Panc1 (cell line): Measurements from ENCODE around the gene SNAP23. TPM values are rescaled to one million over a fixed set of nuclear protein-coding genes. Genes with fewer than 3 reads are reported as not detected.

Experiments
- ATAC-seq: fragments of 200-7000 bp; cut with Tn5 transposase; 2 replicates; pipeline ENCODE4 v1.9.1; 2020; ENCODE audit warnings: mild to moderate bottlenecking, moderate library complexity
- BruUV-seq: library from RNA; stranded (reverse); fragments of 400-500 nt; replicated peaks from 2 replicates; lab custom pipeline; 2021; lab: Mats Ljungman, UMichigan
- CTCF ChIA-PET: fragments of 300-600 bp; sonication (Branson Sonifier 250); formaldehyde crosslinking; loops from one replicate; lab custom pipeline; 2022; ENCODE audit warnings: antibody characterized with exemption; lab: Charles Lee
- POLR2A ChIA-PET: fragments of 300-600 bp; sonication (Branson Sonifier 250); formaldehyde crosslinking; loops from one replicate; lab custom pipeline; 2022; ENCODE audit warnings: antibody characterized with exemption; lab: Charles Lee
- DNase-seq: peaks from one replicate; pipeline ENCODE4 v3.0.0-alpha.2; 2010; ENCODE audit warnings: low read depth, low spot score
- H3K27ac ChIP-seq: 2 replicates; pipeline ENCODE4 v1.5.1; 2011; ENCODE audit warnings: mild to moderate bottlenecking, low read length, inconsistent platforms
- H3K27me3 ChIP-seq: fragments of 200-500 bp; sonication (Bioruptor generic); 2 replicates; pipeline ENCODE4 v1.6.0; 2014; ENCODE audit warnings: low read length, inconsistent platforms; ENCODE audit not compliant: control insufficient read depth, insufficient read depth
- H3K36me3 ChIP-seq: fragments of 200-500 bp; sonication (Bioruptor generic); 2 replicates; pipeline ENCODE4 v1.5.1; 2014; ENCODE audit warnings: inconsistent platforms, mild to moderate bottlenecking, low read length, moderate library complexity; ENCODE audit not compliant: control insufficient read depth, insufficient read depth
- H3K4me1 ChIP-seq: 2 replicates; pipeline ENCODE4 v1.5.1; 2011; ENCODE audit warnings: inconsistent platforms, mild to moderate bottlenecking, low read length, moderate library complexity; ENCODE audit not compliant: control insufficient read depth, insufficient read depth
- H3K4me3 ChIP-seq, 2 experiments: 2 replicates each; pipeline ENCODE4 v1.5.1; 2011 to 2012; ENCODE audit warnings: low read depth in 2 of 2, low read length in 2 of 2, mild to moderate bottlenecking in 2 of 2, inconsistent platforms in 1 of 2, moderate library complexity in 1 of 2
- H3K9me3 ChIP-seq: fragments of 200-500 bp; sonication (Bioruptor generic); 2 replicates; pipeline ENCODE4 v1.5.1; 2014; ENCODE audit warnings: low read depth, mild to moderate bottlenecking, inconsistent platforms, low read length, moderate library complexity; ENCODE audit not compliant: control insufficient read depth, insufficient read depth
- CTCF ChIP-seq: fragments of 450-650 bp; IDR thresholded peaks from 2 replicates; pipeline ENCODE4 v1.5.1; 2017; ENCODE audit warnings: mild to moderate bottlenecking
- POLR2AphosphoS5 ChIP-seq: IDR thresholded peaks from 2 replicates; pipeline ENCODE4 v1.6.1; 2012; ENCODE audit warnings: mild to moderate bottlenecking, low read depth, low read length, moderate library complexity
- SIN3A ChIP-seq: IDR thresholded peaks from 2 replicates; pipeline ENCODE4 v1.6.1; 2012; ENCODE audit warnings: low read depth, mild to moderate bottlenecking, low read length, moderate library complexity, borderline replicate concordance; ENCODE audit not compliant: insufficient read depth
- TCF7L2 ChIP-seq: IDR thresholded peaks from 2 replicates; pipeline ENCODE4 v1.6.1; 2011; ENCODE audit warnings: mild to moderate bottlenecking, low read depth, low read length, inconsistent platforms
- in situ Hi-C: cut with HindIII; loops from 2 replicates; pipeline ENCODE4 v1.10.0; 2016; ENCODE audit warnings: low sequenced_read_pairs, low pct_unique_long_range_greater_than_20kb
- intact Hi-C: fragments of 100-400 bp; cut with micrococcal nuclease; formaldehyde crosslinking; loops from one replicate; pipeline ENCODE4 v1.10.0; 2022; ENCODE audit not compliant: unreplicated experiment
- total RNA-seq: library from RNA; stranded (reverse); gene quantifications from one replicate; pipeline ENCODE4 v1.2.1, GENCODE V29; 2021; ENCODE audit not compliant: unreplicated experiment
- TF ChIP-seq, protein P1 (sequence below), 2 experiments: IDR thresholded peaks; 2 replicates each; pipeline ENCODE4 v1.6.1; 2011 to 2012; ENCODE audit warnings: low read depth in 2 of 2, control low read depth in 1 of 2, low read length in 1 of 2, mild to moderate bottlenecking in 1 of 2, moderate library complexity in 1 of 2; ENCODE audit not compliant: insufficient read depth in 1 of 2

The SNAP23 gene
- total RNA-seq, 1 experiment from 2014 or later = 48.9 TPM

DNA sequence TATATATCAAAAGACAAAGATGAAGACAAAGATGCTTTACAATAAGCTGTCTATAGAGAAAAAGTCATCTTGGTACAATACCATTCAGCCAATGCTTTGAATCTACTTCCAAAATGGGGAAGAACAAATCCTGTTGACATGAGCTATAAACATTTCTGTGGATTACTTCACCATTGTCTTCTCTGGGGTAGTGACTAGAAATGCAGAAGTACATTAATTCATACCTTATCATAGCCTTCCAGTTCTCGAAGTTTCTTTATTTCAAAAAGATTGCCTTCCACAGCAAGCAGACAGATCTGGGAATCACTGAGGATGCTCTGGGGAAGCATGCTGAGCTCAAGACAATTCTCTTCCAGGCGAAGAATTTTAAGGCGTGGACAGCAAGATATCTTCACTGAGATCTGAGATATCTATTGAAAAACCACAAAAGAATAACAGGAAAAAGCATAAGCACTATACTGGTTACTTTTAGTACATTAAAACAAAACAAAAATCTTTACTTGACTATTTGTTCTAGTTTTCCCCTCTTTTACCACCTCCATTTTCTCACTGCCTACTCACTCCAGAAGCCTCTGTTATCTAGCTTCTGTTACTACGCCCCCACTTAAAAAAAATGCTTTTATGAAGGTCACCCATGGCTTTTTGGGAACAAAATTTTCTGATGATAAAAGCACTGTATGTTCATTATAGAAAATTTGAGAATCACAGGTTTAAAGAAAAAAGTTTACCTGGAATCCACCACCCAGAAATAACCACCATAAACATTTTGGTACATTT, 49.6 kb downstream of the SNAP23 start:
- Histone ChIP-seq H3K27ac (no peak overlapping the region), H3K36me3 (peaks cover 3% of the 10 kb centered on the region), H3K27me3 (no peaks in the 10 kb centered on the region), H3K9me3 (no peaks in the 10 kb centered on the region), H3K4me1 (peaks cover 26% of the 10 kb centered on the region), H3K4me3 (no peak overlapping the region)
- DNase-seq (no peak), ATAC-seq (no peak)
- ChIA-PET POLR2A (interaction anchor here (0.6 kb wide), 1 partner anchor 413 kb away, joined by 3 read pairs; no protein-coding TSS in a partner anchor), CTCF (interaction anchor here (0.5 to 0.7 kb wide), 2 partner anchors 20 to 49 kb away, joined by 3 read pairs; no protein-coding TSS in a partner anchor)
- no peak for TF ChIP-seq CTCF
- in situ Hi-C loops (no loop called here), intact Hi-C loops (no loop called here)
- no TSS peak for BruUV-seq

DNA sequence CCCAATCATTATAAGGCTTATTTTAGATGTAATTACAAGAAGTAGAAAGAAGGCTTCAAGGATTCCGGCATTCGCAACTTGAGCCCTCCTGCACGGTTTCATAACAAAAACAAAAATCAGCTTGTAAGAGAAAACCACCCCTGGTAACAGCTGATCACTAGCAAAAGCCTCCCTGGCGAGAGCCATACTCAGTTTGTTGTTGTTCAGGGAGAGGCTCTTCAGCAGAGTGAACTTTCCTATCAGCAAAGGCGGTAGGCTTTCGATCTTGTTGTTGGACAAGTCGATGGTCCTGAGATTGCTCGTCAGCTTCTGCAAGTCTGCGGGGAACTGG, 52.4 kb downstream of the SNAP23 start:
- Histone ChIP-seq H3K27me3 (no peaks in the 10 kb centered on the region), H3K4me1 (peaks cover 27% of the 10 kb centered on the region), H3K4me3 (peak overlapping the region; percentile 83 to 100), H3K9me3 (no peaks in the 10 kb centered on the region), H3K27ac (peak overlapping the region; percentile 94), H3K36me3 (peaks cover 3% of the 10 kb centered on the region)
- in situ Hi-C loops = no loop called here
- intact Hi-C loops = no loop called here
- TF ChIP-seq, protein P1, sequence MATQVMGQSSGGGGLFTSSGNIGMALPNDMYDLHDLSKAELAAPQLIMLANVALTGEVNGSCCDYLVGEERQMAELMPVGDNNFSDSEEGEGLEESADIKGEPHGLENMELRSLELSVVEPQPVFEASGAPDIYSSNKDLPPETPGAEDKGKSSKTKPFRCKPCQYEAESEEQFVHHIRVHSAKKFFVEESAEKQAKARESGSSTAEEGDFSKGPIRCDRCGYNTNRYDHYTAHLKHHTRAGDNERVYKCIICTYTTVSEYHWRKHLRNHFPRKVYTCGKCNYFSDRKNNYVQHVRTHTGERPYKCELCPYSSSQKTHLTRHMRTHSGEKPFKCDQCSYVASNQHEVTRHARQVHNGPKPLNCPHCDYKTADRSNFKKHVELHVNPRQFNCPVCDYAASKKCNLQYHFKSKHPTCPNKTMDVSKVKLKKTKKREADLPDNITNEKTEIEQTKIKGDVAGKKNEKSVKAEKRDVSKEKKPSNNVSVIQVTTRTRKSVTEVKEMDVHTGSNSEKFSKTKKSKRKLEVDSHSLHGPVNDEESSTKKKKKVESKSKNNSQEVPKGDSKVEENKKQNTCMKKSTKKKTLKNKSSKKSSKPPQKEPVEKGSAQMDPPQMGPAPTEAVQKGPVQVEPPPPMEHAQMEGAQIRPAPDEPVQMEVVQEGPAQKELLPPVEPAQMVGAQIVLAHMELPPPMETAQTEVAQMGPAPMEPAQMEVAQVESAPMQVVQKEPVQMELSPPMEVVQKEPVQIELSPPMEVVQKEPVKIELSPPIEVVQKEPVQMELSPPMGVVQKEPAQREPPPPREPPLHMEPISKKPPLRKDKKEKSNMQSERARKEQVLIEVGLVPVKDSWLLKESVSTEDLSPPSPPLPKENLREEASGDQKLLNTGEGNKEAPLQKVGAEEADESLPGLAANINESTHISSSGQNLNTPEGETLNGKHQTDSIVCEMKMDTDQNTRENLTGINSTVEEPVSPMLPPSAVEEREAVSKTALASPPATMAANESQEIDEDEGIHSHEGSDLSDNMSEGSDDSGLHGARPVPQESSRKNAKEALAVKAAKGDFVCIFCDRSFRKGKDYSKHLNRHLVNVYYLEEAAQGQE (IDR thresholded peaks at IDR 0.05; ENCODE audit: insufficient read depth in 1 of 2, low read depth in 2 of 2, low read length in 1 of 2) = no peak
- TF ChIP-seq CTCF (no peak), SIN3A (no peak), POLR2AphosphoS5 (no peak), TCF7L2 (no peak)
- BruUV-seq = TSS peak; percentile 72
- ChIA-PET POLR2A (interaction anchor here (0.6 kb wide), 1 partner anchor 56 kb away, joined by 3 read pairs; no protein-coding TSS in a partner anchor), CTCF (no interaction called here)
- DNase-seq = peak; percentile 5
- 0 out of 2 replicates have a peak, but pooled peaks have one; percentile 5 for ATAC-seq
